ENCODE results near the gene SLC25A14. TPM values are rescaled to one million over a fixed set of nuclear protein-coding genes. Genes with fewer than 3 reads are reported as not detected.

Gene SLC25A14
- total and polyA plus RNA-seq, 2 donors (not counting 3 experiments of a cell fraction or from before 2014, with no cell fraction given): 10.6 to 11.5 TPM

DNA sequence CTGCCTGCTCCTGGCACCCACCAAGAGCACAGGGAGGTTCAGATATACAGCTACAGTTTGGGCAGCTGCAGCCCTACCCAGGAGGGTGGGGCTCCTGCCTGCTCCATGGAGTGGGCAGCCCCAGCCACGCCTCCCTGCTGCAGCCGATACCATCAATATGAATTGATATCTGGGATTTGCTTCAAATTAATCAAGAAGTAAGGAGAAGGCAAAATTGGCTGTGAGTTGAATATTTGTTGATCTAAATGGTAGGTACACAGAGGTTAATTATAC is 39.8 kb upstream of the SLC25A14 start:
- Histone ChIP-seq H3K27ac (ENCODE audit: insufficient read depth, low read depth, low read length) (no peak overlapping the region), H3K4me1 (ENCODE audit: control insufficient read depth, extremely low read depth, insufficient read depth, low read length) (no peaks in the 10 kb centered on the region), H3K9ac (replicated peaks; ENCODE audit: extremely low read depth, insufficient read depth, low read length) (no peak overlapping the region), H2AFZ (ENCODE audit: low read depth, low read length) (no peak overlapping the region), H3K36me3 (ENCODE audit: control insufficient read depth in 2 of 2, extremely low read depth in 1 of 2, insufficient read depth in 2 of 2, low read length in 2 of 2) (no peaks in the 10 kb centered on the region), H3K4me3 (replicated peaks in 1 of 3; ENCODE audit: insufficient read depth in 1 of 3, low read depth in 1 of 3, low read length in 3 of 3) (no peak overlapping the region), H3K79me2 (ENCODE audit: control insufficient read depth, insufficient read depth, low read length) (no peaks in the 10 kb centered on the region), H3K4me2 (ENCODE audit: insufficient read depth, low read length) (no peak overlapping the region), H3K9me3 (replicated peaks; ENCODE audit: control insufficient read depth, insufficient read depth, low read length) (no peaks in the 10 kb centered on the region), H3K27me3 (ENCODE audit: control insufficient read depth in 2 of 2, insufficient read depth in 2 of 2, low read length in 2 of 2) (no peaks in the 10 kb centered on the region), H4K20me1 (replicated peaks; ENCODE audit: control insufficient read depth, extremely low read depth, insufficient read depth, low read length) (no peaks in the 10 kb centered on the region), H3K9me1 (replicated peaks; ENCODE audit: control insufficient read depth, extremely low read depth, insufficient read depth, low read length) (no peaks in the 10 kb centered on the region)
- ChIA-PET POLR2A (no interaction called here), CTCF (no interaction called here)
- intact Hi-C loops (cut with micrococcal nuclease): no loop called here
- dilution Hi-C loops (cut with MboI; ENCODE audit: extremely low pct_ligation_motif_present, low sequenced_read_pairs): no loop called here
- no TSS peak for BruUV-seq (replicated peaks)
- no peak for DNase-seq (ENCODE audit: low read depth, low spot score)
- no peak for FAIRE-seq
- TF ChIP-seq, protein P1, sequence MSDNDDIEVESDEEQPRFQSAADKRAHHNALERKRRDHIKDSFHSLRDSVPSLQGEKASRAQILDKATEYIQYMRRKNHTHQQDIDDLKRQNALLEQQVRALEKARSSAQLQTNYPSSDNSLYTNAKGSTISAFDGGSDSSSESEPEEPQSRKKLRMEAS (IDR thresholded peaks at IDR 0.05; ENCODE audit: insufficient read depth, insufficient read length): no peak
- TF ChIP-seq EZH2 (IDR thresholded peaks at IDR 0.05; ENCODE audit: borderline replicate concordance, low read depth, low read length, severe bottlenecking): no peak
- no peak for TF ChIP-seq GATA2 (IDR thresholded peaks at IDR 0.05; ENCODE audit: insufficient read depth, insufficient read length, low read depth, low read length)
- TF ChIP-seq FOS (IDR thresholded peaks at IDR 0.05; ENCODE audit: borderline replicate concordance, insufficient read depth, low read length): no peak
- no peak for TF ChIP-seq POLR2AphosphoS5 (IDR thresholded peaks at IDR 0.05; ENCODE audit: insufficient read depth, low read depth, low read length)
- no peak for TF ChIP-seq MYC (IDR thresholded peaks at IDR 0.05; ENCODE audit: low read depth, low read length)
- TF ChIP-seq, protein P2, sequence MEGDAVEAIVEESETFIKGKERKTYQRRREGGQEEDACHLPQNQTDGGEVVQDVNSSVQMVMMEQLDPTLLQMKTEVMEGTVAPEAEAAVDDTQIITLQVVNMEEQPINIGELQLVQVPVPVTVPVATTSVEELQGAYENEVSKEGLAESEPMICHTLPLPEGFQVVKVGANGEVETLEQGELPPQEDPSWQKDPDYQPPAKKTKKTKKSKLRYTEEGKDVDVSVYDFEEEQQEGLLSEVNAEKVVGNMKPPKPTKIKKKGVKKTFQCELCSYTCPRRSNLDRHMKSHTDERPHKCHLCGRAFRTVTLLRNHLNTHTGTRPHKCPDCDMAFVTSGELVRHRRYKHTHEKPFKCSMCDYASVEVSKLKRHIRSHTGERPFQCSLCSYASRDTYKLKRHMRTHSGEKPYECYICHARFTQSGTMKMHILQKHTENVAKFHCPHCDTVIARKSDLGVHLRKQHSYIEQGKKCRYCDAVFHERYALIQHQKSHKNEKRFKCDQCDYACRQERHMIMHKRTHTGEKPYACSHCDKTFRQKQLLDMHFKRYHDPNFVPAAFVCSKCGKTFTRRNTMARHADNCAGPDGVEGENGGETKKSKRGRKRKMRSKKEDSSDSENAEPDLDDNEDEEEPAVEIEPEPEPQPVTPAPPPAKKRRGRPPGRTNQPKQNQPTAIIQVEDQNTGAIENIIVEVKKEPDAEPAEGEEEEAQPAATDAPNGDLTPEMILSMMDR (IDR thresholded peaks at IDR 0.05; ENCODE audit: extremely low read depth in 1 of 2, insufficient read depth in 1 of 2, low read depth in 1 of 2, low read length in 2 of 2): no peak
- TF ChIP-seq POLR2A (IDR thresholded peaks at IDR 0.05; ENCODE audit: low read depth, low read length): no peak
- no peak for TF ChIP-seq JUN (IDR thresholded peaks at IDR 0.05; ENCODE audit: borderline replicate concordance, insufficient read depth, insufficient read length, low read depth)

Measured in endothelial cell of umbilical vein (primary cell).